GM23248 (cell line): ENCODE data around the gene PKP1.

Source experiments
- EZH2 ChIP-seq: fragments of 200-600 bp; sonication (generic); IDR thresholded peaks from 2 replicates; pipeline ENCODE4 v1.6.1; 2018; ENCODE audit warnings: antibody characterized with exemption, mild to moderate bottlenecking; ENCODE audit not compliant: insufficient read depth, poor library complexity, severe bottlenecking
- EZH2phosphoT487 ChIP-seq: fragments of 200-600 bp; sonication (generic); IDR thresholded peaks from 2 replicates; pipeline ENCODE4 v1.6.1; 2018; ENCODE audit warnings: antibody characterized with exemption, moderate library complexity, mild to moderate bottlenecking, low read depth; ENCODE audit not compliant: insufficient read depth

- TF ChIP-seq EZH2 (no peak), EZH2phosphoT487 (no peak)
Observed at GRCh38 chr1:201375169-201375568, 91.9 kb downstream of the PKP1 start.
